Transverse colon (tissue), 4 donors: ENCODE measurements around the gene SLC6A17.

ENCODE experiments used
- CTCF ChIP-seq, 5 experiments: fragments of 200-600 bp in 3 of 5; fragments of 450-650 bp in 2 of 5; sonication (generic) in 3 of 5; IDR thresholded peaks; 1 replicate in 2 of 5; 2 replicates in 3 of 5; pipeline ENCODE4 v1.5.1; 2016 to 2017; ENCODE audit warnings: antibody characterized with exemption in 5 of 5, inconsistent platforms in 3 of 5, mild to moderate bottlenecking in 2 of 5, moderate library complexity in 1 of 5
- EP300 ChIP-seq: sonication (generic); formaldehyde crosslinking; IDR thresholded peaks from one replicate; pipeline ENCODE4 v1.6.1; 2017; ENCODE audit warnings: antibody characterized with exemption, low read depth
- POLR2A ChIP-seq: fragments of 450-650 bp; IDR thresholded peaks from one replicate; pipeline ENCODE4 v1.6.1; 2016; ENCODE audit warnings: antibody characterized with exemption, mild to moderate bottlenecking, moderate library complexity
- POLR2AphosphoS5 ChIP-seq, 3 donors: sonication (generic); formaldehyde crosslinking; IDR thresholded peaks; one replicate each; pipeline ENCODE4 v1.6.1; 2016; ENCODE audit warnings: antibody characterized with exemption in 3 of 3

DNA sequence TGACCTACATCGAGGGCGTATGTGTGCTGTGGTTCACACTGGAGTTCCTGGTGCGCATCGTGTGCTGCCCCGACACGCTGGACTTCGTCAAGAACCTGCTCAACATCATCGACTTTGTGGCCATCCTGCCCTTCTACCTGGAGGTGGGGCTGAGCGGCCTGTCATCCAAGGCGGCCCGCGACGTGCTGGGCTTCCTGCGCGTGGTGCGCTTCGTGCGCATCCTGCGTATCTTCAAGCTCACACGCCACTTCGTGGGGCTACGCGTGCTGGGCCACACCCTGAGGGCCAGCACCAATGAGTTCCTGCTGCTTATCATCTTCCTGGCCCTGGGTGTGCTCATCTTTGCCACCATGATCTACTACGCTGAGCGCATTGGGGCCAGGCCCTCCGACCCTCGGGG is 72.8 kb downstream of the SLC6A17 start:
- no peak for TF ChIP-seq CTCF (IDR thresholded peaks at IDR 0.05)
- no peak for TF ChIP-seq EP300
- no peak for TF ChIP-seq POLR2A
- no peak for TF ChIP-seq POLR2AphosphoS5 (IDR thresholded peaks at IDR 0.05)
